HepG2 (cell line): ENCODE results near the gene MYH7.

Experiments
- CTCF ChIP-seq: sonication (generic); formaldehyde crosslinking; IDR thresholded peaks from 2 replicates; pipeline ENCODE4 v1.5.0; 2020; ENCODE audit warnings: mild to moderate bottlenecking, missing genetic modification reagents, moderate library complexity
- EZH2 ChIP-seq: conservative IDR thresholded peaks from 2 replicates; pipeline ENCODE4 v1.6.1; 2012; ENCODE audit warnings: mild to moderate bottlenecking, low read depth, low read length, moderate library complexity
- GABPA ChIP-seq, 2 experiments: IDR thresholded peaks; 2 replicates each; pipeline ENCODE4 v1.6.1; 2011 to 2016; ENCODE audit warnings: low read depth in 2 of 2, low read length in 1 of 2, missing biosample characterization in 1 of 2, missing genetic modification characterization in 1 of 2
- KLF15 ChIP-seq: sonication (generic); formaldehyde crosslinking; IDR thresholded peaks from 2 replicates; pipeline ENCODE4 v1.8.1; 2023; ENCODE audit warnings: borderline replicate concordance, mild to moderate bottlenecking, inconsistent platforms, missing genetic modification reagents, mixed read lengths
- POLR2AphosphoS5 ChIP-seq: IDR thresholded peaks from 2 replicates; pipeline ENCODE4 v1.6.1; 2012; ENCODE audit warnings: low read depth, low read length
- TAF1 ChIP-seq: sonication (generic); formaldehyde crosslinking; IDR thresholded peaks from 2 replicates; pipeline ENCODE4 v1.4.0; 2020; ENCODE audit warnings: missing genetic modification reagents
- ZFP36L2 ChIP-seq: sonication (generic); formaldehyde crosslinking; IDR thresholded peaks from 2 replicates; pipeline ENCODE4 v1.4.0; 2020; ENCODE audit warnings: missing genetic modification reagents
- ZNF138 ChIP-seq: sonication (generic); formaldehyde crosslinking; IDR thresholded peaks from 2 replicates; pipeline ENCODE4 v1.5.0; 2020; ENCODE audit warnings: mild to moderate bottlenecking, low read depth, missing genetic modification reagents
- ZNF230 ChIP-seq: sonication (generic); formaldehyde crosslinking; IDR thresholded peaks from 2 replicates; pipeline ENCODE4 v1.4.0; 2020; ENCODE audit warnings: mild to moderate bottlenecking, missing genetic modification reagents
- ZNF350 ChIP-seq: sonication (generic); formaldehyde crosslinking; IDR thresholded peaks from 2 replicates; pipeline ENCODE4 v1.4.0; 2020; ENCODE audit warnings: mild to moderate bottlenecking, low read depth, missing genetic modification reagents, borderline replicate concordance
- TF ChIP-seq, protein P1 (sequence below): sonication (generic); formaldehyde crosslinking; conservative IDR thresholded peaks from 2 replicates; pipeline ENCODE4 v1.8.1; 2023; ENCODE audit warnings: missing genetic modification reagents

DNA sequence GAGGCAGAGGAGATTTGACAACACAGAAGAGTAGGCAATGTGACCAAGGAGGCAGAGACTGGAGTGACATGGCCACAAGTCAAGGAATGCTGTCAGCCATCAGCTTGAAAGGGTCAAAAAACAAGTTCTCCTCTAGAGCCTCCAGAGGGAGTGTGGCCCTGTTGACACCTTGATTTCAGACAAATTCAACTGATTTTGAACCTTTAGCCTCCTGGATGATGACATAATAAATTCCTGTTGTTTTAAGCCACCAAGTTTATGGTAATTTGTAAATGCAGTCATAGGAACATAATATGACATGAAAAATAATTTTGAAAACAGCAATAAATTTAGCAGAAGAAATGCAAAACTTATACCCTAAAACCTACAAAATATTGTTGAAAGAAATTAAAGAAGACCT, 25.5 kb upstream of the MYH7 start:
- no peak for TF ChIP-seq POLR2AphosphoS5
- no peak for TF ChIP-seq TAF1 (CRISPR knock-in tag)
- TF ChIP-seq GABPA (IDR thresholded peaks at IDR 0.05; ENCODE audit: low read depth, low read length): no peak
- TF ChIP-seq GABPA (CRISPR knock-in tag; IDR thresholded peaks at IDR 0.05; ENCODE audit: low read depth): no peak
- TF ChIP-seq KLF15 (CRISPR knock-in tag): no peak
- no peak for TF ChIP-seq ZNF350
- no peak for TF ChIP-seq ZNF230
- no peak for TF ChIP-seq EZH2
- TF ChIP-seq, protein P1, sequence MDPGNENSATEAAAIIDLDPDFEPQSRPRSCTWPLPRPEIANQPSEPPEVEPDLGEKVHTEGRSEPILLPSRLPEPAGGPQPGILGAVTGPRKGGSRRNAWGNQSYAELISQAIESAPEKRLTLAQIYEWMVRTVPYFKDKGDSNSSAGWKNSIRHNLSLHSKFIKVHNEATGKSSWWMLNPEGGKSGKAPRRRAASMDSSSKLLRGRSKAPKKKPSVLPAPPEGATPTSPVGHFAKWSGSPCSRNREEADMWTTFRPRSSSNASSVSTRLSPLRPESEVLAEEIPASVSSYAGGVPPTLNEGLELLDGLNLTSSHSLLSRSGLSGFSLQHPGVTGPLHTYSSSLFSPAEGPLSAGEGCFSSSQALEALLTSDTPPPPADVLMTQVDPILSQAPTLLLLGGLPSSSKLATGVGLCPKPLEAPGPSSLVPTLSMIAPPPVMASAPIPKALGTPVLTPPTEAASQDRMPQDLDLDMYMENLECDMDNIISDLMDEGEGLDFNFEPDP: no peak
- no peak for TF ChIP-seq ZNF138 (CRISPR knock-in tag)
- TF ChIP-seq CTCF (CRISPR knock-in tag): no peak
- no peak for TF ChIP-seq ZFP36L2
